Cortex of kidney (tissue), 1 donor: Measurements from ENCODE around the gene CFAP77.

ENCODE experiments used
- DNase-seq: peaks from one replicate; lab custom pipeline; 2025; lab: John Stamatoyannopoulos, UW

CFAP77 gene

GRCh38 chr9:132408521-132408920 lies 1.5 kb upstream of the CFAP77 start:
- no peak for DNase-seq

GRCh38 chr9:132410642-132411041 lies 631 bp downstream of the CFAP77 start:
- no peak for DNase-seq

- no peak for DNase-seq
Measured at GRCh38 chr9:132411091-132411508, 1.1 kb downstream of the CFAP77 start.

GRCh38 chr9:132412089-132412488 lies 2.1 kb downstream of the CFAP77 start:
- no peak for DNase-seq

GRCh38 chr9:132413926-132414325 lies 3.9 kb downstream of the CFAP77 start:
- DNase-seq: no peak

GRCh38 chr9:132414731-132415130 lies 4.7 kb downstream of the CFAP77 start:
- DNase-seq: no peak

- no peak for DNase-seq
Measured at GRCh38 chr9:132415181-132415580, 5.2 kb downstream of the CFAP77 start.

- no peak for DNase-seq
Measured at GRCh38 chr9:132418726-132419363, 8.8 kb downstream of the CFAP77 start.

- no peak for DNase-seq
Measured at GRCh38 chr9:132422574-132422973, 12.6 kb downstream of the CFAP77 start.

GRCh38 chr9:132423503-132423902 lies 13.5 kb downstream of the CFAP77 start:
- no peak for DNase-seq

- no peak for DNase-seq
Measured at GRCh38 chr9:132424857-132425674, 15.1 kb downstream of the CFAP77 start.

- no peak for DNase-seq
Measured at GRCh38 chr9:132425675-132426062, 15.7 kb downstream of the CFAP77 start.

GRCh38 chr9:132426639-132427414 lies 16.8 kb downstream of the CFAP77 start:
- DNase-seq: no peak

- no peak for DNase-seq
Measured at GRCh38 chr9:132430998-132431397, 21.0 kb downstream of the CFAP77 start.

GRCh38 chr9:132434881-132435280 lies 24.9 kb downstream of the CFAP77 start:
- no peak for DNase-seq

- DNase-seq: no peak
Measured at GRCh38 chr9:132439153-132439552, 29.1 kb downstream of the CFAP77 start.

- DNase-seq: no peak
Measured at GRCh38 chr9:132440735-132441134, 30.7 kb downstream of the CFAP77 start.

- no peak for DNase-seq
Measured at GRCh38 chr9:132441404-132441803, 31.4 kb downstream of the CFAP77 start.

GRCh38 chr9:132443951-132444607 lies 34.1 kb downstream of the CFAP77 start:
- DNase-seq: no peak

- no peak for DNase-seq
Measured at GRCh38 chr9:132446887-132447286, 36.9 kb downstream of the CFAP77 start.

- DNase-seq: no peak
Measured at GRCh38 chr9:132447346-132447745, 37.3 kb downstream of the CFAP77 start.

- DNase-seq: no peak
Measured at GRCh38 chr9:132447902-132448301, 37.9 kb downstream of the CFAP77 start.
